K562 (cell line): ENCODE data around the gene IGDCC3. TPM values are rescaled to one million over a fixed set of nuclear protein-coding genes. Genes with fewer than 3 reads are reported as not detected.

Experiments
- ATAC-seq: fragments of 200-7000 bp; cut with Tn5 transposase; 3 replicates; pipeline ENCODE4 v1.9.1; 2020; ENCODE audit warnings: moderate library complexity
- BruUV-seq: library from RNA; stranded (reverse); fragments of 400-500 nt; replicated peaks from 2 replicates; lab custom pipeline; 2021; lab: Mats Ljungman, UMichigan
- CTCF ChIA-PET: fragments of 300-600 bp; formaldehyde crosslinking; extraction: SDS; loops from one replicate; lab custom pipeline; 2021; ENCODE audit warnings: low intra/inter-chr PET ratio; lab: Yijun Ruan, JAX
- POLR2A ChIA-PET: fragments of 300-600, 350-650 bp; sonication (Branson Sonifier 250); formaldehyde crosslinking; extraction: SDS; loops from one replicate; lab custom pipeline; 2021; ENCODE audit warnings: antibody characterized with exemption, inconsistent platforms; lab: Yijun Ruan, JAX
- DNase-seq, 4 experiments: peaks; one replicate each; pipeline versions ENCODE4 v3.0.0 to v3.0.0-alpha.2; 2011 to 2018; ENCODE audit warnings: low spot score in 3 of 4, mixed read lengths in 3 of 4; ENCODE audit errors: extremely low read depth in 1 of 4
- FAIRE-seq: peaks from 2 replicates; lab custom pipeline; 2011; peaks lifted over from hg19 to GRCh38; lab: Jason Lieb, UNC
- H2AFZ ChIP-seq: 2 replicates; pipeline ENCODE4 v1.6.0; 2011; ENCODE audit warnings: low read depth, low read length, control low read depth, inconsistent platforms
- H3K27ac ChIP-seq: fragments of 200-600 bp; 3 replicates; pipeline ENCODE4 v1.8.0; 2011; ENCODE audit warnings: low read depth, mild to moderate bottlenecking, control low read depth, inconsistent platforms, low read length, moderate library complexity, mixed read lengths; ENCODE audit errors: extremely low read depth
- H3K27me3 ChIP-seq, 2 experiments: fragments of 300-600 bp in 1 of 2; 2 replicates in 1 of 2; 3 replicates in 1 of 2; pipeline versions ENCODE4 v1.6.0 to v1.8.0; 2011; ENCODE audit warnings: inconsistent platforms in 2 of 2, low read length in 2 of 2, mild to moderate bottlenecking in 1 of 2, mixed read lengths in 1 of 2, moderate library complexity in 1 of 2; ENCODE audit not compliant: control insufficient read depth in 2 of 2, insufficient read depth in 2 of 2
- H3K36me3 ChIP-seq: fragments of 300-600 bp; 3 replicates; pipeline ENCODE4 v1.8.0; 2011; ENCODE audit warnings: mild to moderate bottlenecking, low read length, inconsistent platforms; ENCODE audit not compliant: control insufficient read depth, insufficient read depth
- H3K4me1 ChIP-seq, 2 experiments: fragments of 200-600 bp in 1 of 2; replicated peaks in 1 of 2; 2 replicates in 1 of 2; 3 replicates in 1 of 2; pipeline versions ENCODE4 v1.5.1 to v1.8.0; 2011; ENCODE audit warnings: inconsistent platforms in 2 of 2, low read length in 2 of 2, mild to moderate bottlenecking in 1 of 2, mixed read lengths in 1 of 2, moderate library complexity in 1 of 2; ENCODE audit not compliant: control insufficient read depth in 2 of 2, insufficient read depth in 2 of 2
- H3K4me2 ChIP-seq: 2 replicates; pipeline ENCODE4 v1.6.1; 2011; ENCODE audit warnings: low read length, control low read depth, inconsistent platforms, mixed read lengths; ENCODE audit not compliant: insufficient read depth
- H3K4me3 ChIP-seq: fragments of 200-600 bp; sonication (generic), shearing (Covaris generic); 2 replicates; pipeline ENCODE4 v1.5.1; 2016; ENCODE audit warnings: control low read depth, inconsistent platforms
- H3K79me2 ChIP-seq: fragments of 200-600 bp; 3 replicates; pipeline ENCODE4 v1.8.0; 2011; ENCODE audit warnings: low read length, inconsistent platforms; ENCODE audit not compliant: control insufficient read depth, insufficient read depth
- H3K9ac ChIP-seq, 2 experiments: 2 replicates each; pipeline versions ENCODE4 v1.6.0 to v1.6.1; 2011; ENCODE audit warnings: low read depth in 2 of 2, low read length in 2 of 2, control low read depth in 1 of 2, inconsistent platforms in 1 of 2, mild to moderate bottlenecking in 1 of 2, mixed read lengths in 1 of 2; ENCODE audit not compliant: insufficient read depth in 1 of 2
- H3K9me1 ChIP-seq: one replicate; pipeline ENCODE4 v1.6.0; 2011; ENCODE audit warnings: inconsistent platforms, mild to moderate bottlenecking, low read length, moderate library complexity; ENCODE audit not compliant: control insufficient read depth, insufficient read depth
- H3K9me3 ChIP-seq: replicated peaks from 2 replicates; pipeline ENCODE4 v1.5.1; 2011; ENCODE audit warnings: low read depth, low read length, inconsistent platforms; ENCODE audit not compliant: control insufficient read depth, insufficient read depth
- H4K20me1 ChIP-seq: replicated peaks from 2 replicates; pipeline ENCODE4 v1.6.1; 2011; ENCODE audit warnings: low read length, inconsistent platforms, mixed read lengths; ENCODE audit not compliant: control insufficient read depth, insufficient read depth
- CC2D1A ChIP-seq: fragments of 450-650 bp; IDR thresholded peaks from 2 replicates; pipeline ENCODE4 v1.6.1; 2017; ENCODE audit warnings: mild to moderate bottlenecking
- FUS ChIP-seq: fragments of 200-400 bp; formaldehyde crosslinking; optimal IDR thresholded peaks from 2 replicates; pipeline ENCODE3; 2017; ENCODE audit warnings: low read depth, low read length
- NEUROD1 ChIP-seq: fragments of 150-350 bp; IDR thresholded peaks from 2 replicates; pipeline ENCODE4 v1.6.1; 2014; ENCODE audit warnings: borderline replicate concordance, low read length, low read depth; ENCODE audit not compliant: partially characterized antibody
- ZNF586 ChIP-seq: fragments of 450-650 bp; formaldehyde crosslinking; conservative IDR thresholded peaks from 2 replicates; pipeline ENCODE4 v1.4.0; 2020; ENCODE audit warnings: mild to moderate bottlenecking, moderate library complexity
- WGBS: fragments of 100-300 bp; shearing (Covaris generic); methylation state at CpG from one replicate; pipeline ENCODE4 v1.1.6; 2016; ENCODE audit warnings: low coverage, mixed read lengths; ENCODE audit not compliant: insufficient coverage; ENCODE audit errors: missing lambda C conversion rate; 5-methylcytosine and 5-hydroxymethylcytosine counted together
- in situ Hi-C: fragments of 300-500 bp; cut with MboI; formaldehyde crosslinking; loops from 4 replicates; pipeline ENCODE4 v1.15.0; 2018; ENCODE audit warnings: inconsistent platforms, mixed read lengths
- intact Hi-C: fragments of 100-400 bp; cut with micrococcal nuclease; formaldehyde crosslinking; loops from 2 replicates; pipeline ENCODE4 v1.14.2; 2022
- polyA plus RNA-seq, 8 experiments: library from polyadenylated mRNA; depleted of rRNA in 4 of 8; stranded (reverse) in 5 of 8; unstranded in 3 of 8; fragments of >200 nt; fragmentation: Nextera tagmentation in 2 of 8; fragmentation: Illumina TruSeq in 1 of 8; extraction: Ambion mirVana in 2 of 8; extraction: Trizol in 1 of 8; gene quantifications; 2 replicates each; pipeline versions ENCODE4 v1.2.1 to v1.2.3, GENCODE V29; 2011 to 2014; ENCODE audit warnings: inconsistent platforms in 1 of 8, missing spikeins in 1 of 8
- total RNA-seq, 7 experiments: library from RNA; depleted of rRNA in 6 of 7; stranded (reverse); fragments of >200 nt in 6 of 7; fragmentation: Illumina TruSeq in 2 of 7; extraction: Trizol in 2 of 7; gene quantifications; 2 replicates each; pipeline versions ENCODE4 v1.2.1 to v1.2.3, GENCODE V29; 2011 to 2021; ENCODE audit warnings: low replicate concordance in 1 of 7
- TF ChIP-seq, protein P1 (sequence below): fragments of 450-650 bp; IDR thresholded peaks from 2 replicates; pipeline ENCODE4 v1.6.1; 2017; ENCODE audit warnings: antibody characterized with exemption

IGDCC3 gene
- total and polyA plus RNA-seq, 9 of the 15 experiments (the other 6 are each of a cell fraction or from before 2014, with no cell fraction given) = not detected

DNA sequence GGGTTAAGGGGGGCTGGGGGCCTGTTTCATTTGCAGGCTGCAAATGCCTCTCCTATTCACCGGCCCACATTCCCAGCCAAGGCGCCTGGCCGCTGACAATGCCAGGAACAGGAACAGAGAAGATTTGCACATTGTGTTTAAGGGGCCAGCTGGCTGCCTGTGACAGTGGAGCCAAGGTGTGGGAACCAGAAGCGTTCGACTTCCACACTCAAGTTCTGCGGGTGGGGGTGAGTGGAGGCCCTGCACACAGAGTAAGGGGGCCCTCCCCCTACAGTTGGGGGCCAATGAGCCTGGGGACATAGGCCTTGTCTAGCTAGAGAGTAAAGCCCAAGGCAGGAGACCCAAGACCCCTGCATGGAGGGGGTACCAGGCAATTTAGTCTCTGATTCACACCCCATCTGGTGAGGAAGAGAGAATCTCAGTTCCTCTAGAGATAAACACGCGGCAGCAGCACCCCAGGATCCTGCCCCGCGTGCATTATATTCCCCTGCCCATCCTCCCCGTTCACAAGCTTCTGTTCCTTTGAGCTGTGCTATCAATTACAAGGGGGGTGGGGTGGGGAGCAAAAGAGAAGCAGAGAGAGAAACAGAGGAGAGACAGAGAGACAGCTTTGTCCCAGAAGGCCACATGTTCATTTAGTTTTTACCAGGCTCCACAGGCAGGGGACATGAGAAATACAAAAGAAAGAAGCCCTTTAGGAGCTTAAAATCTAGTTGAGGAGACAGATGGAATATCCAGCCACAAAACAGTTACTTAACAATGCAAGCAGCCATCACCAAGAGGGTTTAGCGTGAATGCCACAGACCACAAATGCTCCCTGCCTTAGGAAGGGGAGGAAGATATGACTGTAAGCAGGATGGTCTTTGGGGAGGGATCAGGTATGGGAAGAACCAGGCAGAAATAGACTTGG is 9.2 kb downstream of the IGDCC3 start:
- TF ChIP-seq NEUROD1 (no peak), ZNF586 (CRISPR knock-in tag) (no peak), FUS (no peak), CC2D1A (no peak)
- TF ChIP-seq, protein P1, sequence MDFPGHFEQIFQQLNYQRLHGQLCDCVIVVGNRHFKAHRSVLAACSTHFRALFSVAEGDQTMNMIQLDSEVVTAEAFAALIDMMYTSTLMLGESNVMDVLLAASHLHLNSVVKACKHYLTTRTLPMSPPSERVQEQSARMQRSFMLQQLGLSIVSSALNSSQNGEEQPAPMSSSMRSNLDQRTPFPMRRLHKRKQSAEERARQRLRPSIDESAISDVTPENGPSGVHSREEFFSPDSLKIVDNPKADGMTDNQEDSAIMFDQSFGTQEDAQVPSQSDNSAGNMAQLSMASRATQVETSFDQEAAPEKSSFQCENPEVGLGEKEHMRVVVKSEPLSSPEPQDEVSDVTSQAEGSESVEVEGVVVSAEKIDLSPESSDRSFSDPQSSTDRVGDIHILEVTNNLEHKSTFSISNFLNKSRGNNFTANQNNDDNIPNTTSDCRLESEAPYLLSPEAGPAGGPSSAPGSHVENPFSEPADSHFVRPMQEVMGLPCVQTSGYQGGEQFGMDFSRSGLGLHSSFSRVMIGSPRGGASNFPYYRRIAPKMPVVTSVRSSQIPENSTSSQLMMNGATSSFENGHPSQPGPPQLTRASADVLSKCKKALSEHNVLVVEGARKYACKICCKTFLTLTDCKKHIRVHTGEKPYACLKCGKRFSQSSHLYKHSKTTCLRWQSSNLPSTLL = no peak
- TF ChIP-seq, all 486 proteins: peak for 0
- H4K20me1 ChIP-seq = peaks cover 7% of the 10 kb centered on the region; the same call in 1 of the 2 replicates
- H3K27me3 ChIP-seq = peaks cover 18 to 48% of the 10 kb centered on the region in 2 experiments
- no peaks in the 10 kb centered on the region; a peak in 1 of 5 replicates for H3K4me1 ChIP-seq
- in situ Hi-C loops = no loop called here
- no peak for DNase-seq
- no peaks in the 10 kb centered on the region for H3K36me3 ChIP-seq
- no TSS peak for BruUV-seq
- no peak overlapping the region for H3K4me2 ChIP-seq
- no peaks in the 10 kb centered on the region for H3K79me2 ChIP-seq
- no peaks in the 10 kb centered on the region for H3K9me3 ChIP-seq
- peaks cover 5% of the 10 kb centered on the region for H3K9me1 ChIP-seq
- no peak overlapping the region for H3K4me3 ChIP-seq
- H3K27ac ChIP-seq = no peak overlapping the region
- POLR2A ChIA-PET = interaction anchor here (0.6 to 1.3 kb wide), 5 partner anchors 13 to 350 kb away, joined by 3 to 5 read pairs (median 4); no protein-coding TSS in a partner anchor
- ATAC-seq = no peak
- CTCF ChIA-PET = no interaction called here
- no peak overlapping the region for H2AFZ ChIP-seq
- intact Hi-C loops = no loop called here
- 2% methylated on average over 9 of the region's 12 CpGs for WGBS
- H3K9ac ChIP-seq = no peak overlapping the region
- FAIRE-seq = no peak
